Measurements from ENCODE around the gene LRRC28. TPM values are rescaled to one million over a fixed set of nuclear protein-coding genes. Genes with fewer than 3 reads are reported as not detected.
"Not testable (repeated sequence)": the region's sequence is repeated elsewhere in the genome, so short reads cannot be mapped to it uniquely, and the experiment has no call there.

LRRC28 gene
- total RNA-seq, 6 donors from 2014 or later = 15.6 to 70.2 (median 20.1) TPM

DNA sequence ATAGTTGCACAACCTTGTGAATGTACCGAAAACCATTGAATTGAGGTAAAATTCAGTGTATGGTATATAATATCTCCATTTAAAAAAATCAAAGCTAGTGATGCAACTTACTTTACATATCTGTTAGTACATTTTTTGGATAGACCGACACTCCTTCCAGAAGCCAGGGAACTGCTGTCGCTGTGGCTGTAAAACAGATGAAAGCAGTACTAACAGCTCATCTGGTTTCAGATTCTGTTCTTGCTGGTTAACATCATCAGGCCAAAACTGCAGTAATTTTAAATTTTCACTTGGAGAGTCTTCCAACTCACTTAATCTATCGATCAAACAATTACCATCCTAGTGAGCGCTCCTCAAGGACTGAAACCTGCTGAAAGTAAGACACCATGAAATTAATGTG lies 145.1 kb downstream of the LRRC28 start:
- WGBS, 2 donors = 90% methylated on average over 5 of the region's 5 CpGs
- H3K27ac ChIP-seq = no peak overlapping the region
- no peak for ATAC-seq (ENCODE audit: low FRiP score in 2 of 2)

DNA sequence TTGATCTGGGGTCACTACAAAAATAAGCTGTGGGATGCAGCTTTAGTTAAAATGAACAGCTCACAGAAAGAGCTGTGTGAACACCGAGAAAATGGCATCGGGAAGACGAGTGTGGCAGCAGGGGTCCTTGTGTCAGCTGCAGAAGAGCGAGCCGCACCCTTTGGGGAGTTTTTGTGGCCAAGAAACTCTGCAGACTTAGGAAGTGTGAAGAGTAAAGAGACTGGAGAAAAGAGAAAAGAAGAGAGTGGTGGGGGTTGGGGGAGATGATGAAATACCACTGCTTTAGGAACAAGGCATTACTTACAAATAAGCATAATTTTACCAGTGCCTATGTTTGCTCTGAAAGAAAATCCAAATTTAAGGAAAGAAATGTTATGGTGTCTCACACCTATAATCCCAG lies 147.8 kb downstream of the LRRC28 start:
- no peak overlapping the region for H3K4me3 ChIP-seq
- H3K27me3 ChIP-seq = no peaks in the 10 kb centered on the region
- DNase-seq = no peak
- ATAC-seq (ENCODE audit: low FRiP score in 2 of 2) = no peak
- no peak overlapping the region for H3K27ac ChIP-seq
- H3K36me3 ChIP-seq = no peaks in the 10 kb centered on the region
- WGBS, 2 donors = 73 to 79% methylated on average over 5 of the region's 5 CpGs
- H3K4me1 ChIP-seq = peaks cover 0 to 11% (median 7%) of the 10 kb centered on the region in 4 donors
- no peaks in the 10 kb centered on the region for H3K9me3 ChIP-seq
- TF ChIP-seq POLR2AphosphoS5 (IDR thresholded peaks at IDR 0.05) (no peak), POLR2A (IDR thresholded peaks at IDR 0.05) (no peak), EP300 (IDR thresholded peaks at IDR 0.05) (no peak)
- TF ChIP-seq, protein P1, sequence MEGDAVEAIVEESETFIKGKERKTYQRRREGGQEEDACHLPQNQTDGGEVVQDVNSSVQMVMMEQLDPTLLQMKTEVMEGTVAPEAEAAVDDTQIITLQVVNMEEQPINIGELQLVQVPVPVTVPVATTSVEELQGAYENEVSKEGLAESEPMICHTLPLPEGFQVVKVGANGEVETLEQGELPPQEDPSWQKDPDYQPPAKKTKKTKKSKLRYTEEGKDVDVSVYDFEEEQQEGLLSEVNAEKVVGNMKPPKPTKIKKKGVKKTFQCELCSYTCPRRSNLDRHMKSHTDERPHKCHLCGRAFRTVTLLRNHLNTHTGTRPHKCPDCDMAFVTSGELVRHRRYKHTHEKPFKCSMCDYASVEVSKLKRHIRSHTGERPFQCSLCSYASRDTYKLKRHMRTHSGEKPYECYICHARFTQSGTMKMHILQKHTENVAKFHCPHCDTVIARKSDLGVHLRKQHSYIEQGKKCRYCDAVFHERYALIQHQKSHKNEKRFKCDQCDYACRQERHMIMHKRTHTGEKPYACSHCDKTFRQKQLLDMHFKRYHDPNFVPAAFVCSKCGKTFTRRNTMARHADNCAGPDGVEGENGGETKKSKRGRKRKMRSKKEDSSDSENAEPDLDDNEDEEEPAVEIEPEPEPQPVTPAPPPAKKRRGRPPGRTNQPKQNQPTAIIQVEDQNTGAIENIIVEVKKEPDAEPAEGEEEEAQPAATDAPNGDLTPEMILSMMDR (IDR thresholded peaks at IDR 0.05) = no peak

More for the DNA sequence above, 145.1 kb downstream of the LRRC28 start:
- no peak for DNase-seq
- no peak overlapping the region for H3K4me3 ChIP-seq
- no peaks in the 10 kb centered on the region for H3K36me3 ChIP-seq
- TF ChIP-seq POLR2A (IDR thresholded peaks at IDR 0.05) (no peak), EP300 (IDR thresholded peaks at IDR 0.05) (no peak), POLR2AphosphoS5 (IDR thresholded peaks at IDR 0.05) (no peak)
- TF ChIP-seq, protein P1 (IDR thresholded peaks at IDR 0.05) = no peak
- H3K9me3 ChIP-seq = peaks cover 0 to 8% (median 1%) of the 10 kb centered on the region in 4 donors
- no peaks in the 10 kb centered on the region for H3K27me3 ChIP-seq
- H3K4me1 ChIP-seq = peaks cover 0 to 5% (median under 1%) of the 10 kb centered on the region in 4 donors

DNA sequence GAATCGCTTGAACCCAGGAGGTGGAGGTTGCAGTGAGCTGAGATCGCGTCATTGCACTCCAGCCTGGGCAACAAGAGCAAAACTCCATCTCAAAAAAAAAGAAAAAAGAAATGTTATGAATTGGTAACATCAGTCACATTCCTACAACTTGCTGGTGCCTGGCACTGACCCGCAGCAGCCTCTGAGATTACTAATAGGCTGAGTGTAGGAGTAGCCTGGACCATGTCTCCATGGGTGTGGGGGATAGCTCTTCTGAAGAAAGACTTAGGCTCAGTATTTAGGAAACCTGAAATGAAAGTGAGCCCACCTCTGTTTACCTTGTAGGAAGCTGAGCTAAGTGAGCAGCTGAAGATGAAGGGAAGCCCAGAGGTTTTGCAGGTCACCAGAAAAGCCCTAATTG lies 148.3 kb downstream of the LRRC28 start:
- TF ChIP-seq EP300 (IDR thresholded peaks at IDR 0.05) (no peak), POLR2AphosphoS5 (IDR thresholded peaks at IDR 0.05) (no peak), POLR2A (IDR thresholded peaks at IDR 0.05) (no peak)
- TF ChIP-seq, protein P1 (IDR thresholded peaks at IDR 0.05) = no peak
- Histone ChIP-seq H3K36me3 (no peaks in the 10 kb centered on the region), H3K9me3 (no peaks in the 10 kb centered on the region), H3K4me3 (no peak overlapping the region), H3K4me1 (peaks cover 0 to 11% (median 7%) of the 10 kb centered on the region in 4 donors), H3K27me3 (no peaks in the 10 kb centered on the region), H3K27ac (no peak overlapping the region)
- DNase-seq (no peak), ATAC-seq (ENCODE audit: low FRiP score in 2 of 2) (no peak)
- WGBS, 2 donors = 93 to 98% methylated on average over 4 of the region's 4 CpGs

DNA sequence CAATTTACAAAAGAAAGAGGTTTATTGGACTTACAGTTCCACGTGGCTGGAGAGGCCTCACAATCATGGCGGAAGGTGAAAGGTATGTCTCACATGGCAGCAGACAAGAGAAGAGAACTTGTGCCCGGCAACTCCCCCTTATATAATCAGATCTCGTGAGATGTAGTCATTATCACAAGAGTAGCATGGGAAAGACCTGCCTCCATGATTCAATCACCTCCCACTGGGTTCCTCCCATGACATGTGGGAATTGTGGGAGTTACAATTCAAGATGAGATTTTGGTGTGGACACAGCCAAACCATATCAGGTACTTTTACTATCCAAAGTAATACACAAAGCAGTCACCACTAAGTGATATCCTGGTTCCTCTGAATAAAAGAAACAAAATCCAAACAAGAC lies 149.9 kb downstream of the LRRC28 start:
- not testable (repeated sequence) for H3K9me3 ChIP-seq; ATAC-seq (ENCODE audit: low FRiP score in 2 of 2); H3K4me3 ChIP-seq; H3K36me3 ChIP-seq; H3K27me3 ChIP-seq; DNase-seq
- Histone ChIP-seq H3K27ac (peak overlapping the region; percentile 5 to 84 (median 36)), H3K4me1 (peaks cover 0 to 11% (median 7%) of the 10 kb centered on the region in 4 donors)
- WGBS, 2 donors = 82 to 83% methylated on average over 4 of the region's 4 CpGs

DNA sequence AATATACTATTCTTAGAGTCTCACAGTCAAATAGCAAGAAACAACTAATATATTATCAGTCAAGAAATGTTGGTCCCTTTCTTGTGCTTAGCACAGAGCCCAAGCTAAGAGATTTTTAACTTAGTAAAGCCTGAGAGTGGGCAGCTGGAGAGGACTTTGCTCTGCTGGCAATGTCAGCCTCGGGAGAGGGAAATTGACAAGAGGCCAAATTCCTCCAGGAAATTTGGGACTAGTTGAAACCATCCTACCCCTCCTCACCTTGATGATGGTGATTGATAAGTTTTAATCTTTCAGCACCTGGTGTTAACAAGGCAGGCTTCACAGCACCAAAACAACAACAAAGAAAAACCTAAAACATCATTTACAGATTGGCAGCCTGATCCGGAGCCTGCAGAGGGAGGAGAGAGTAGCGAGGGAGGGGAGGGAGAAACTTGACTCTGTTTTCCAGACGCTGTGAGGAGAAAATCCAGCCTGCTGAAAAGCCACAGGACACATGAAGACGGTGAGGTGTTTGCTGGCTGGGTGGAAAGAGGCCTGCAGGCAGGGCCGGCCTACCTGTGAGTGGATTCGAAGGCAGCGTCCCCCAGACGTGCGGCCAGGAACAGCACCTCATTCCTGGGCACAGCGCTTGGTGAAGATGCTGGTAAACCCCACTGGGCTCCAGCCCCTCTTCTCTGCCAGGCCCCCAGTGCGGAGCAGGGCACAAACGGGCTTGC lies 150.9 kb downstream of the LRRC28 start:
- H3K9me3 ChIP-seq = no peaks in the 10 kb centered on the region
- peak overlapping the region in 3 of 4 donors; percentile 11 to 84 (median 60) for H3K27ac ChIP-seq
- DNase-seq (peak in 1 of 2 donors; percentile 38), ATAC-seq (ENCODE audit: low FRiP score in 2 of 2) (no peak)
- TF ChIP-seq EP300 (IDR thresholded peaks at IDR 0.05) = no peak
- no peak for TF ChIP-seq POLR2A (IDR thresholded peaks at IDR 0.05)
- TF ChIP-seq, protein P1 (IDR thresholded peaks at IDR 0.05) = no peak
- no peak for TF ChIP-seq POLR2AphosphoS5 (IDR thresholded peaks at IDR 0.05)
- no peaks in the 10 kb centered on the region for H3K27me3 ChIP-seq
- WGBS, 2 donors = 71 to 73% methylated on average over 12 to 13 of the region's 13 CpGs
- H3K36me3 ChIP-seq = no peaks in the 10 kb centered on the region
- peaks cover 0 to 11% (median 7%) of the 10 kb centered on the region in 4 donors for H3K4me1 ChIP-seq
- H3K4me3 ChIP-seq = no peak overlapping the region

All from upper lobe of left lung (tissue), 6 donors.